H1 (cell line): ENCODE data around the gene DNAAF3. TPM values are rescaled to one million over a fixed set of nuclear protein-coding genes. Genes with fewer than 3 reads are reported as not detected.

Experiments used
- RAD21 ChIP-seq, 2 experiments: IDR thresholded peaks in 1 of 2; conservative IDR thresholded peaks in 1 of 2; 2 replicates each; pipeline ENCODE4 v1.6.1; 2011; ENCODE audit warnings: low read depth in 2 of 2, low read length in 2 of 2, improper control_type of control experiment in 1 of 2, inconsistent platforms in 1 of 2, mild to moderate bottlenecking in 1 of 2, moderate library complexity in 1 of 2
- polyA plus RNA-seq, 7 experiments: library from polyadenylated mRNA; depleted of rRNA in 3 of 7; stranded (reverse) in 5 of 7; unstranded in 2 of 7; fragments of >200 nt in 5 of 7; fragments of 200-250 nt in 2 of 7; gene quantifications; 1 replicate in 5 of 7; 2 replicates in 1 of 7; 4 replicates in 1 of 7; pipeline versions ENCODE4 v1.2.1 to v1.2.3, GENCODE V29; 2011 to 2013; ENCODE audit warnings: missing spikeins in 2 of 7, mixed read lengths in 2 of 7
- total RNA-seq: library from RNA; stranded (reverse); fragmentation: NEBNext Ultra II Directional; extraction: Animal tissue kit (Norgen Biotek cat#: 25700); gene quantifications from 2 replicates; pipeline ENCODE4 v1.2.1, GENCODE V29; 2021

Gene DNAAF3
- total and polyA plus RNA-seq, 2 of the 8 experiments (the other 6 are each of a cell fraction or from before 2014, with no cell fraction given) = 5.4 to 8.0 TPM

DNA sequence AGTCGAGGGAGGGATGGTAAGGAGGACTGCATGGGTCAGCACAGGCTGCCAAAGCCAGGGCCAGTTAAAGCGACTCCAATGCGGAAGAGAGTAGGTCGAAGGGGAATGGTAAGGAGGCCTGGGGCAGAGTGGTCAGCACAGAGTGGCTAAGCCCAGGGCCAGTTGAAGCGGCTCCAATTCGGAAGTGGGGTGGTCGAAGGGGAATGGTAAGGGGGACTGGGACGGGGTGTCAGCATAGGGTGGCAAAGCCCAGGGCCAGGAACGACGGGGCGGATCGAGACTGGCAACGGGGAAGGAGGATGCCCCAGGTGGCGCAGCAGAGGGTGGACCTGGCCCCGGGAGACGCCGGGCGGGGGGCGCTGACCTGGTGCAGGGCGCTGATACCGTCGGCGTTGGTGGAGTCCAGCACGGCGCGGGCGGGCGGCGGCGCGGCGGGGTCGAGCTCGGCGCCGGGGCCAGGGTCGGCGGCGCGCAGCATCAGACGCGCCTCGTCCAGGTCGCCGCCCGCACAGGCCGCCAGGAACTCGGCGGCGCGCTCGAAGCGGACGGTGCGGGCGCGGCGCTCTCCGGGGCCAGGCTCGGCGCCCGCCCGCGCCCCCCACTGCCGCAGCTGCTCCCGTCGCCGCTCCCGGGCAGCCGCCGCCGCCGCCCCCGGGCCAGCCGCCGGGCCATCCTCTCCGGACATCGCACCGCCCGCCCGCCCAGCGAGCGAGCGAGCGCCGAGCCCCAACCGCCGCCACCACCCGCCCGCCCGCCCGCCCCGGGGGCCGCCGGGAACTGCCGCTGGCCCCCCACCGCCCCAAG is 49.4 kb downstream of the DNAAF3 start, which contains the start of gene PPP1R12C (continued):
- no peak for TF ChIP-seq RAD21 (IDR thresholded peaks at IDR 0.05 in 1 of 2, conservative IDR thresholded peaks at IDR 0.05 in 1 of 2; ENCODE audit: low read depth in 2 of 2, low read length in 2 of 2)
